Measurements from ENCODE around the gene BLOC1S6.

BLOC1S6 gene

GRCh38 chr15:45587095-45587862 lies at the start of gene BLOC1S6:
Gene BLOC1S6 (plus strand): TSS chr15:45587379. CDS start chr15:45587444, 65 bp downstream.
- DNase-seq (ENCODE audit: low spot score): peak; percentile 91

GRCh38 chr15:45539680-45540079 lies 47.5 kb upstream of the BLOC1S6 start:
- no peak for DNase-seq (ENCODE audit: low spot score)

DNA sequence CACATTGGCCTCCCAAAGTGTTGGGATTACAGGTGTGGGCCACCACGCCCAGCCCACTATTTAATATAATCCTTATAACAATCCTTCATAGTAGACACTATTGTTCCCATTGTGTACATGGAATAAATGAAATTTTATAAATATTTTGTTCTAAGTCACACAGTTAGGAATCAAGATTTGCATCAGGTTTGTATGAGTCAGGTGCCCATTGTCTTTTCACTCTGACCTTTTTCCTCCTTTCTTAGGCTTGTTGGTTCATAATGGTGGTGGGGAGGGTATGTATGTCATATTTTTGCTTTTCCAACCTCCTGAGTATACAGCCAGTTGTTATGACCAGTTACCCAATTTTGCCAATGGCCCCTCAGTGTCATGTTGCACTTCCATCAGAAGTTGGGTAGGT lies 46.6 kb upstream of the BLOC1S6 start:
- DNase-seq (ENCODE audit: low spot score): no peak

DNA sequence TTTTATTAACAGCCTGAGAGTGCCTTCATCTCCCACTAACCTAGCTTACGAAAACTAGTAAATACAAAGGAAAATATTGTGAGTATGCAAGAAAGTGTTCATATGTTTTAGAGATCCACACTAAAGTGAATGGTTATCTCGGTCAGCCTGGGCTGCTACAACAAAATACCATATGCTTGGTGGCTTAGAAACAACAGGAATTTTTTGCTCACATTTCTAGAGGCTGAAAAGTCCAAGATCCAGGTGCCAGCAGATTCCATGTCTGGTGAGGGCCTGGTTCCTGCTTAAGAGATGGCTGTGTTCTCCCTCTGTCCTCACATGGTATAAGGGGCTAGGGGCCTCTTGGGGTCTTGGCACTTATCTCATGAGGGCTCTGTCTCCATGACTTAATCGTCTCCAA lies 44.1 kb upstream of the BLOC1S6 start:
- DNase-seq (ENCODE audit: low spot score): no peak

DNA sequence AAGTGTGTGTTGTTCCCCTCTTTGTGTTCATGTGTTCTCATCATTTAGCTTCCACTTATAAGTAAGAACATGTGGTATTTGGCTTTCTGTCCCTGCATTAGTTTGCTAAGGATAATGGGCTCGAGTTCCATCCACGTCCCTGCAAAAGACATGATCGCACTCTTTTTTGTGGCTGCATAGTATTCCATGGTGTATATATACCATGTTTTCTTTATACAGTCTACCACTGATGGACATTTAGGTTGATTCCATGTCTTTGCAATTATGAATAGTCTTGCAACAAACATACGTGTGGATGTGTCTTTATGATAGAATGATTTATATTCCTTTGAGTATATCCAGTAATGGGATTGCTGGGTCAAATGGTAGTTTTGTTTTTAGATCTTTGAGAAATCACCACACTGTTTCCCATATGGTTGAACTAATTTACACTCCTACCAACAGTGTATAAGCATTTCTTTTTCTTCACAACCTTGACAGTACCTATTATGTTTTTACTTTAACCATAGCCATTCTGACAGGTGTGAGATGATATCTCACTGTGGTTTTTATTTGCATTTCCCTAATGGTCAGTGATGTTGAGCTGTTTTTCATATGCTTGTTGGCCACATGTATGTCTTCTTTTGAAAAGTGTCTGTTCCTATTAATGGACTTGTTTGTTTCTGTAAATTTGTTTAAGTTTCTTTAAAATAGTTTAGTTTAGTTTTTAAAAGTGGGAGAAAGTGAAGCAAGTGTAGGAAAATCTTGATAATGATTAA lies 42.7 kb upstream of the BLOC1S6 start:
- DNase-seq (ENCODE audit: low spot score): no peak

GRCh38 chr15:45546789-45547188 lies 40.4 kb upstream of the BLOC1S6 start:
- no peak for DNase-seq (ENCODE audit: low spot score)

DNA sequence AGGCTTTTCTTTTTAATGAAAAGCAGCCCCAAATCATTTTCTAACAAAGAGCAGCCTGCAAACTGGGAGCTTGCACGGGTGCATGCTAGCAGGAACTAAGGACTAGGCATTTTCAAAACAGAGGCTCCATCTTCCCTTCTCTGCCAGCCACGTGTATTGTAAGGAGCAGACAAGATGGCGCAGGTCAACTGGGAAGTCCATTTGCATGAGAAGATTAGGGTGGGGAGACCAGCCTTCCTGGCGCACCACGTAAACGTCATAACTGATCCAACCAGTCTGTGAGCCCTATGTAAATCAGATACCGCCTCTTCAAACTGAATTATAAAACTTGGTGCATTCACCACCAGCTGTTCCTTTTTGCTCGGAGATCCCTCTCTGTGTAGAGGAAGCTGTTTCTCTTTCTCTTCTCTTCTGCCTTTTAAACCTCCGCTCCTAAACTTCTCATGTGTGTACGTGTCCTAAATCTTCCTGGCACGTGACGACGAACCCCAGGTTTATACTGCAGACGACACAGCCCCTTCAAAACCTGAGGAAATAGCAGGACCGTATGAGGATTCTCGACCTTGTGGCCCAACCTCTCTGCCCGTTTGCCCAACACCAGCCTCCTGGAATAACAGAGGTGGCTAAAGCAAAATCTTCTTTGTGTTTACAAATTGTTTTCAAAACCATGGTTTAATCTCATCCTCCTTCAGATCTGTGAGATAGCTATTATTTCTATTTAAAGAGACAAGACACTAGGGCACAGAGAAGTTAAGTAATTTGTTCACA lies 38.2 kb upstream of the BLOC1S6 start:
- DNase-seq (ENCODE audit: low spot score): no peak

DNA sequence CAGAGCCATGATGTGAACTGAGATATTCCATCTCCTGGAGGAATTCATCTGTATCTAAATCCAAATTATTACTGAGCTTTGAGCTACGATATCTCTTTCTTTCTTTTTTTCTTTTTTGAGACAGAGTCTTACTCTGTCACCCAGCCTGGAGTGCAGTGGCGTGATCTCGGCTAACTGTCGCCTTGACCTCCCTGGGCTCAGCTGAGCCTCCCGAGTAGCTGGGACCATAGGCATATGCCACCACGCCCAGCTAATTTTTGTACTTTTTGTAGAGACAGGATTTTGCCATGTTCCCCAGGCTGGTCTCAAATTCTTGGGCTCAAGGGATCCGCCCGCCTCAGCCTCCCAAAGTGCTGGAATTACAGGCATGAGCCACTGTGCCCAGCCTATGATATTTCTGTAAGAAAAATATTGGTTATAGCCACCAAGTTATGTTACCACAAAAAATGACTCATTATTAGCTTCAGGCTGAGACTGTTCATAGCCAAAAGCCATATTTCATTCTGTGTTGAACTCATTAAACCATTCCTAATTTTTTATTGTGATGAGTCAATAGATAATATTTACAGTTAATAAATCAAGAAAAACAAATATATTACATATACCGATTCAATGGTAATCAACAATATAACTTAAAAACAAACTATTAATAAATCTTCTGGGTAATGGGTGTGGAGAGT lies 37.5 kb upstream of the BLOC1S6 start:
- no peak for DNase-seq (ENCODE audit: low spot score)

GRCh38 chr15:45550436-45550835 lies 36.7 kb upstream of the BLOC1S6 start:
- peak; percentile 9 for DNase-seq (ENCODE audit: low spot score)

DNA sequence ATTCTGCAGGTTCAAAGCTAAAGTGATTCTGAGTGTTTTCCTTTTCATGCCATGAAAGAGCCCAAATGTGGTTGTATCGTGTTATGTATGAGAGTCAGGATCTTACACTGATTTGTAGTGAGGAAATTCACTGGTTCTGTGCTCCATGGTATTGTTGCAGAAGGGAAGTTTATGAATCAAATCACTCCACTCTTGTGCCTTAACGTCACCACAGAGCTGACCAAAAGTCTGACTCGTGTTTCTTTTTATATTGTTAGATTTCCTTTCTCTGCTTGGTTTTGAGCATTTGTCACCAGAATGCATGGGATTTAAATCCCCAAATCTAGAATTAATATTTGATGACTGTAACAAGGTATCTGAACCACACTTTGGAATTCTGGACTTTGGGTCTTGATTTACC lies 35.5 kb upstream of the BLOC1S6 start:
- no peak for DNase-seq (ENCODE audit: low spot score)

- DNase-seq (ENCODE audit: low spot score): no peak
These were observed 31.1 kb upstream of the BLOC1S6 start for GRCh38 chr15:45555934-45556608.

- DNase-seq (ENCODE audit: low spot score): no peak
These were observed 14.6 kb upstream of the BLOC1S6 start for GRCh38 chr15:45572617-45573016.

- no peak for DNase-seq (ENCODE audit: low spot score)
These were observed 13.1 kb upstream of the BLOC1S6 start for GRCh38 chr15:45573961-45574629.

DNA sequence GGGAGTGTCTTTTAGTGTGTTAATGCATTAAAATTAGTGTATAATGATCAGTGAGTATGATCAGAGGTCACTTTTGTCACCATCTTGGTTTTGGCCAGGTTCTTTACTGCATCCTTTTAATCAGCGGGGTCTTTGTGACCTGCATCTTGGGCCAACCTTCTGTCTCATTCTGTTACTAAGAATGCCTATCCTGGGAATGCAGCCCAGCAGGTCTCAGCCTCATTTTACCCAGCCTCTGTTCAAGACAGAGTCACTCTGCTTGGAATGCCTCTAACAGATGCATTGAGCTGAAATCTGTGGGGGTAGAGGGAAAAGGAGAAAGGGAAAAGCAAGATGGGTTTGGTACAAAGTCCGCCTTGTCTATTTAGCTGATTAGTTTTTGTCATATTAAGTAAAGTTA lies 5.3 kb upstream of the BLOC1S6 start:
- DNase-seq (ENCODE audit: low spot score): no peak

GRCh38 chr15:45583731-45584639 lies 3.2 kb upstream of the BLOC1S6 start:
- DNase-seq (ENCODE audit: low spot score): no peak

- DNase-seq (ENCODE audit: low spot score): no peak
These were observed 1.9 kb upstream of the BLOC1S6 start for GRCh38 chr15:45585069-45585791.

DNA sequence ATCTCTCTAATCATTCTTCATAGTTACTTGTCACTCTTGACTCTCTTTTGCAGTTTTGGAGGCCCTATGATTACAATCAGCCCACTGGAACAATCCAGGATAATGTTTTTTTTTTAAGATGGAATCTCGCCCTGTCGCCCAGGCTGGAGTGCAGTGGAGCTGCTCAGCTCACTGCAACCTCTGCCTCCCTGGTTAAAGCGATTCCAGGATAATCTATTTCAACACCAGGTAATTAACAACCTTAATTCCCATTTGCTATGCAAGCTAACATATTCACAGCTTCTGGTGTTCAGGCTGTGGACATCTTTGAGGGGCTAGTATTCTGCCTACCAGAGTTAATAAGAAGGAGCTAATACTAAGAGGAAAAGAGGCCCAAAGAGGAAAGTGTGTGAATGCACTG lies 1.1 kb upstream of the BLOC1S6 start:
- DNase-seq (ENCODE audit: low spot score): peak; percentile 10

- peak; percentile 9 for DNase-seq (ENCODE audit: low spot score)
These were observed 531 bp upstream of the BLOC1S6 start for GRCh38 chr15:45586601-45587094.

- no peak for DNase-seq (ENCODE audit: low spot score)
These were observed 638 bp downstream of the BLOC1S6 start for GRCh38 chr15:45587863-45588170.
